Hematopoietic multipotent progenitor cell treated with erythropoietin and hydrocortisone succinate and interleukin-3 and kit ligand, for 15 days (in vitro differentiated cells): Measurements from ENCODE around the gene PPP1R3D.
"Not testable (repeated sequence)": the region's sequence is repeated elsewhere in the genome, so short reads cannot be mapped to it uniquely, and the experiment has no call there.

ENCODE experiments used
- DNase-seq: peaks from one replicate; pipeline ENCODE4 v3.0.0-alpha.2; 2015; ENCODE audit warnings: low spot score

The PPP1R3D gene

DNA sequence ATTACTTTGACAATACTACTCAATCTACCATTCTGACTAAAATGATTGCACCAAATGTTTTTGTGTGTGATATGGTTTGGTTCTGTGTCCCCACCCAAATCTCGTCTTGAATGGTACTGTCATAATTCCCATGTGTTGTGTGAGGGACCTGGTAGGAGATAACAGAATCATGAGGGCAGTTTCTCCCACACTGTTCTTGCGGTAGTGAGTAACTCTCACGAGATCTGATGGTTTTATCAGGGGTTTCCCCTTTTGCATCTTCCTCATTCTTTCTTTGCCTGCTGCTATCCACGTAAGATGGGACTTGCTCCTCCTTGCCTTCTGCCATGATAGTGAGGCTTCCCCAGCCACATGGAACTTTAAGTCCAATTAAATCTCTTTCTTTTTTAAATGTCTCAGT is 27.5 kb downstream of the PPP1R3D start:
- DNase-seq: no peak

DNA sequence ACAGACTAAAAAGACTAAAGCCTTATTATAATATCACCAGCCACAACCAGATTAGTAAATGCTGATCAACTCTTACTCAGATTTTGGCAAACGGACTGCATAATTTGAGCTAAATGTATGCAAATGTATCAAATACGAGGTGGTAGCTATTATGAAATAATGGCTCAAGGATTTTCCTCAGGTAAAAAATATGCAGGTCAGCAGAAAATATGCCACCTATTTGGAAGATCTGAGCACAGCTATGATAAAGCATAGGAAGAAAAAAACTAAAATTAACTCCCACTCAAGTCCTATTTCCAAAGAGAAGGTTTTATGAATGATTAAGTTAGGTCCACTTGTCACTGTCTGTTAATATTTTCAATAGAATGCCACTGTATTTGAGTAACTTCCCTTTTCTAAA is 29.1 kb downstream of the PPP1R3D start:
- DNase-seq: no peak

DNA sequence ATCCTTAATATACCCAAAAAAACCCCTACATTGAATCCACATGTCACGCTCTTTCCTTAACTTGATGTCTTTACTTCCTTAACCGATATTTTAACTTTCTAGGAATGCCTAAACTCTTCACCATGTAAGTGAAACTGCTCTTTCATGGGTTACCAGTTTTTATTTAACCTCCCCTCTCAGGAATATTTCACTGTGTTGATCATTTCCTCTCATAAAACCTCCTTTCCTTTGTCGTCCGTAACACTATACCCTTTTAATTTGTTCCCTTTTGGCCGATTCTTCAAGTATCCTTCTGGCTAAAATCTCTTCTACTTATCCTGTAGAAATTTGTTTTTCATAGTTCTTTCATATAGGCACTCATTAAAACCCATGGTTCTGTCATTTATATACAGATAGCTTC is 31.2 kb downstream of the PPP1R3D start:
- DNase-seq: no peak

DNA sequence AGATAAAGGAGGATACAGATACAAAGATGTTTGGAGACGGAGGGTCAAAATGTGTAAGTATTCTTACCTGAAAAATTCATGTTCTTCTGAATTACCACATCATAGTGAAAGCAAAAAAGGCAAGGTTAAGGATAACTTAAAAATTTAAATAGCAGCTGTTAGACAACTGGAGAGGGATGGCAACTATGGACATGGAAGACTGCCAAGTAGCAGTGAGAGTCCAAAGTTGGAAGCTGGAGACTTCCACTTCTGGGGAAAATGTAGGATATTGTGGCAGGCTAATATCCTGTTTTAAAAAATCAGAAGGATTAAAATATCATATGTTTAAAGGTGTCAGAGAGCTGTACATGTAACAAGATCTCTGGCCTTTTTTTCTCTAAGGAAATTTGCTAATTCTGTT is 36.5 kb downstream of the PPP1R3D start:
- no peak for DNase-seq

GRCh38 chr20:59902470-59902869 is 37.6 kb downstream of the PPP1R3D start:
- no peak for DNase-seq

GRCh38 chr20:59895908-59896307 is 44.2 kb downstream of the PPP1R3D start:
- DNase-seq: no peak

GRCh38 chr20:59891581-59891980 is 48.5 kb downstream of the PPP1R3D start:
- no peak for DNase-seq

DNA sequence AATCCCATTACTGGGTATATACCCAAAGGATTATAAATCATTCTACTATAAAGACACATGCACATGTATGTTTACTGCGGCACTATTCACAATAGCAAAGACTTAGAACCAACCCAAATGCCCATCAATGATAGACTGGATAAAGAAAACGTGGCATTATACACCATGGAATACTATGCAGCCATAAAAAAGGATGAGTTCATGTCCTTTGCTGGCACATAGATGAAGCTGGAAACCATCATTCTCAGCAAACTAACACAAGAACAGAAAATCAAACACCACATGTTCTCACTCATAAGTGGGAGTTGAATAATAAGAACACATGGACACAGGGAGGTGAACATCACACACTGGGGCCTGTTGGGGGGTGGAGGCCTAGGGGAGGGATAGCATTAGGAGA is 50.1 kb downstream of the PPP1R3D start:
- DNase-seq: not testable (repeated sequence)

DNA sequence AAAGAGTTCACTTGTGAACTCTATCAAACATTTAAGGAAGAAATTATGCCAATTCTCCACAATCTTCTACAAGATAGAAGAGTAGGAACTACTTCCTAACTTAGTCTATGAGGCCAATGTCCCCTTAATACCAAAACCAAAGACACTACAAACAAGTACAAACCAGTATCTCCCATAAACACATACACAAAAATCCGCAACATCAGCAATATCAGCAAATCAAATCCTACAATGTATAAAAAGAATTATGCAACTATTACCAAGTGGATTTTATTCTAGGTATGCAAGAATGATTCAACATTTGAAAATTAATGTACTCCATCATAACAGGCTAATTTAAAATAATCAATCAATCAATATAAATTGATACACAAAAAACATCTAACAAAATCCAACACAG is 52.1 kb downstream of the PPP1R3D start:
- DNase-seq: no peak
